ENCODE data around the gene MMP17.

Gene MMP17

DNA sequence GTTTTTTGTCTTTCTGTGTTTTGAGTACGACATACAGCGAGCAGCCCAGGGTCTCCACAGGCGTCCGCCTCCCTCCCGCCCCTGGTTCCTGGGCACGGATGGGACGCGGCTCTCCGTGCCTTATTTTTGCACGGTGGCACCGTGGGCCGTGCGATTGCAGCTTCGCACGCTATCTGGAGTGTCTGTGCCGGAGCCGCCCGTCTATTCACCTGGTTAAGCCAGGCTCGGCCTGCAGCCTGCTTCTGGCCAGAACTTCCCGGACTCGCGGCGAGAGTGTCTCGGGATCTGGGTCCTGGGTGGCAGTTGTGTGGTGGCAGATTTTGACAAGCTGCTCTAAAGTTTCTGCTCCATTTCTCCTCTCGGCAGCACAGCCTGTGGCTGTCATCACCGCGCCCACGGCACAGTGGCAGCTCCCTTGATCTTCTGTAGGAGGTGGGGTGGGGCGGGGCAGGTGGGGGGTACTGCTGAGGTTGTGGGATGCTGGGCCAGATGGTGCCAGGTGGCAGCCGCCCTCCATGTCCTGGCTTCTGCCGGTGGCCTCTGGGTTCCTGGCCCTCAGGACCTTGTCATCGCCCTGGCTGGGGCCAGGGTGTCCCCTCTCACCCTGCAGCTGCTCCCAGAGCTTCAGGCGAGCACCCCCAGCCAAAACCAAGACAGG is 2.9 kb downstream of the MMP17 start:
- no peak for DNase-seq

- no peak for DNase-seq
These were observed 3.4 kb downstream of the MMP17 start for GRCh38 chr12:131831635-131832041.

- no peak for DNase-seq
These were observed 4.4 kb downstream of the MMP17 start for GRCh38 chr12:131832321-131833231.

GRCh38 chr12:131833288-131833895 is 5.2 kb downstream of the MMP17 start:
- DNase-seq = no peak

- DNase-seq = no peak
These were observed 5.9 kb downstream of the MMP17 start for GRCh38 chr12:131833896-131834641.

DNA sequence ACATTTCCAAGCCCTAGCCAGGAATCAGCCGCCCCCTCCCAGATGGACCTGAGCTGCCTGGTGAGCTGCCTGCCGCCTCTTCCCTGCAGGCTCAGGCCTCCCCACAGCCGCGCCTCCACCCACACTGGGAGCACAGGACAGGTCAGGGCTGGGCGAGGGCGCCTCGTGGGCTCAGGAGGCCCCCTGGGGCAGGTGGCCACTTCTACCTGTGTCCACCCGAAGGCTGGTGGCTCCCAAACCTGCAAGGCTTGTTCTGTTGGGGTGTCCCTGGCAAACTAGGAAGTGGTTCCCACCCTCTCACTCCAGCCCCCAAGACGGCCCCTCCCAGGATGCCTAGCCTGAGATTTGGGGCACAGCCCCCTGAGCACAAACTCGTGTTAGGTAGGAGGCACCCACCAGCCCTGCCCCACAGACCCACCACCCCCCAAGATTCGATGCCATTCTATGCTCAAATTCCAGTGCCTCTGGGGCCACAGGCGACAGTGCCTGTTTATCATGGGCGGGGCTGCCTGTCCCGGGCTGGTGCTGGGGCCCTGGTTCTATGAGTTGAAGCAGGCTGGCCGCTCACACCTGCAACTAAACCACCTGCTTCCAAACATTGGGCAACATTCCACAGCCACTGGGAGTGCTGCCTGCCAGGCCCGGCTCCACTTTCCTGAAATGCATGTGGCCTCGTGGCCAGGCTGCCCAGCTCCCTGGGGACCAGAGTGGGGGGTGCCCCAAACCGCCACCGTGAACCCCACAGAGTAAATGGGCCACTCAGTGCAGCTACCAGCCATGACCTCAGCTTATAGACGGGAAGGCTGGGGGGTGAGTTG is 6.8 kb downstream of the MMP17 start:
- DNase-seq = no peak

DNA sequence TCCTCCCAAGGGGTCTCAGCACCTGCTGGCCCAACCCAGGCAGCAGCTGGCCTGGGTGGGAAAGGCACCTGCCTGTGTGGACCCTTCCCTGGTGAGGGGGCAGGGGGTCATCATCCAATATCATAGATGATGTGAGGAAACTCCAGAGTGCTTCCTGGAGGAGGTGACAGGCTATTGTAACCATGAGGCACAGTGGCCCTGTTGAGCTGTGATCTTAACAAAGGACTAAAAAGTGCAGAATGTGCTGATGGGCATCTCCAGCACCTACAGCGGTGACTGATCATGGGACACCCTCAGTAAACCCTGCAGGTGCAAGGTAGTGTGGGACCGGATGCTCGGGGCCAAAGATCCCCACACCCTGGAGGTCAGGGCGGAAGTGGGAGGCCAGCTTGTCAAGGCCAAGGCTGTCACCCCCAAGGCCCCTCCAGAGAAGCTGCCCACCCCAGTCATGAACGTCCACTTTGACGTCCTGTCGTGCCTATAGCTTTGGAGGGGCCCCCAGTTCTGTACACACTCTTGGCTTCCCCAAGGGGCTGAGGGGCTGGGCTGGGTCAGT is 7.5 kb downstream of the MMP17 start:
- DNase-seq = no peak

GRCh38 chr12:131836193-131836592 is 8.0 kb downstream of the MMP17 start:
- no peak for DNase-seq

DNA sequence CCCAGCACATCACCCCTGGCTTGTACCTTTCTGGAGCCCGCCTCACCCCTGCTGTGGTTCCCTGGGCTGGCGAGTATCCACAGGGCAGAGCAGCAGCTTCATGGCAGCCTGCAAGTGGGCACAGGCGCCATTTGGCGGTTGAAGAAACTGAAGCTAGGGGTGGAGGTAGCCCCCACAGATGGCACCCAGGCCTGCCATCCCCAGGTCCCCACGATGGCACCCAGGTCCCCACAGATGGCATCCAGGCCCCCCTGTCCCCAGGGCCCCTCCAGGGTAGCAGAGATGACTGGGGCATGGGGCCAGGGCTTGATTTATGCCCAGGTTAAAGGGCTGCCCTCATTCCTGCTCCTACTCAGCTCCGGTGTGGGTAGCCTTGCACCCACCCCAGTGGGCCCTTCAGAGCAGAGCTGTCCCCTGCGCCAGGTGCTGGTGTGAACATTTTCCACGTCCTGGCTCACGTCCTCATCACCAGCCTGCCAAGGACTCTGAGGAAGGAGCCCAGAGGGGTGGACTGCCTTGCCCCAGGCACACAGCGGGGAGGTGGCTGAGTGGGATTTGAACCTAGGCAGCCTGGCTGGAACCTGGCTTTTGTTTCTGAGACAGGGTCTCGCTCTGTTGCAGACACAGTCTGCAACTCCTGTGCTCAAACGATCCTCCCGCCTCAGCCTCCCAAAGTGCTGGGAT is 8.7 kb downstream of the MMP17 start:
- DNase-seq = no peak

GRCh38 chr12:131840643-131841416 is 12.6 kb downstream of the MMP17 start:
- no peak for DNase-seq

GRCh38 chr12:131841547-131841946 is 13.4 kb downstream of the MMP17 start:
- DNase-seq = no peak

DNA sequence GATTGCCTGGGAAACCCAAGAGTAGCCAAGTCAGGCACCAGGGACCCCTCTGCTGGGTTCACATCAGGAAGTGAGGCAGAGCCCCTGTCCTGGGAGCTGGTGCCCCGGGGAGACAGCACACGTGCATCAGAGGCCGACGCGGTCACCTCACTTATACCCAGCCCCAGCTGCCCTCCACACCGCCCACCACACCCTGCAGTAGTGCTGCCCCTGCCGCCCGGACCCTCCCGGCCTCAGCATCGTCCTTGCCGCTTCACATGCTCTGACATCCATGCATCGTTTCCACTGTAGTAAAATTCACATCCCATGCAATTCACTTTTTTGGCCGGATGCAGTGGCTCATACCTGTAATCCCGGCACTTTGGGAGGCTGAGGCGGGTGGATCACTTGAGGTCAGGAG is 14.0 kb downstream of the MMP17 start:
- no peak for DNase-seq

DNA sequence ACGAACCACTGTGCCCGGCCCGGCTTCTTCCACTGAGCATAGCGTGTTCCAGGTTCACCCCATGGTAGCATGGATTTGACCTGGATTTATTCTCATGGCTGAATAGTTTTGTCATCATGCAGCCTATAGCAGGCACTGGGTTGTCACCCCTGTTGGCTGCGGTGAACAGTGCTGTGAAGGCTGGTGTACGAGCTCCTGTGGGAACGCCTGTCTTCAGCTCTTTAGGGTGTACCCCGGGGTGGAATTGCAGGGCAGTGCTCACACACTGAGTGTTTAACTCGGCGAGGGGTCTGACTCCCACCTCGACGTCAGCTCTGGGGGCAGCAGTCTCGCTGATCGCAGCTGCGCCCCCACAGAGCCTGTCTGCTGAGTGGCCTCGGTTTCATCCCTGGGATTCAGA is 15.3 kb downstream of the MMP17 start:
- DNase-seq = no peak

DNA sequence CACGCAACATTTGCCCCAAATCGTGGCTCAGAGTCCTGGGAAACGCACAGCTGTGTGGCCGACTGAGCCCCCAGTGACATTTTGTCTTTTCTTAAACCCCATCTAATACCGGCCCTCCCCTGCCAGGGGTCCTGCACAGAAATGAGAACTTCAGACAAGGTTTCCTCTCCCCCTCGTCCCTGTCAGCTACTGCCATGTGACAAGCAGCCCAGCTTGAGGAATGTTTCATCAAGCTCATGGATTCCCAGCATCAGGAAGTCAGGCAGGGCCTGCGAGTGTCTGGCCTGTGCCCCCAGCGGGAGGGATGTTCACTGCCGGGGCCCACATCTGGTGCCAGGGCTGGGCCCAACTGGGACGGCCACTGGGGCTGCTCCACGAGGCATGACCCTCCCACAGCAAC is 15.9 kb downstream of the MMP17 start:
- DNase-seq = no peak

DNA sequence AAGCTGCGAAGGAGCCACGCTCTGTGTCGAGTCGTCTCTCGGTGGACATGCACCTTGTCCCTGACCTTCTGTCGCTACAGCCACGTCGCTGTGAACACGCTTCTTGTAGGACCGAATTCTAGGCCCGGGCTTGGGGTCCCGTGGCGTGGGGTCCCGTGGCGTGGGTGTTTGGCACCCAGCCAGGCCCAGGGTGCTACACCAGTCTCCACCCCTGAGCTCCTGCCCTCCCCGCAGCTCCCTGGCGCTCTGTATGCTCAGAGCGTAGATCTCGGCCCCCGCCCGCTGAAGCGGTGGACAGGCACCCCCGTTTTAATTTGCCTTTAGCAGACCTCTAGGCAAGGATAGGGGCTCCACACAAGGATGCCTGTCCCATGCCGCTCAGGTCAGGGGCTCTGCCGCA is 16.5 kb downstream of the MMP17 start:
- no peak for DNase-seq

GRCh38 chr12:131845121-131845520 is 16.9 kb downstream of the MMP17 start:
- DNase-seq = no peak

DNA sequence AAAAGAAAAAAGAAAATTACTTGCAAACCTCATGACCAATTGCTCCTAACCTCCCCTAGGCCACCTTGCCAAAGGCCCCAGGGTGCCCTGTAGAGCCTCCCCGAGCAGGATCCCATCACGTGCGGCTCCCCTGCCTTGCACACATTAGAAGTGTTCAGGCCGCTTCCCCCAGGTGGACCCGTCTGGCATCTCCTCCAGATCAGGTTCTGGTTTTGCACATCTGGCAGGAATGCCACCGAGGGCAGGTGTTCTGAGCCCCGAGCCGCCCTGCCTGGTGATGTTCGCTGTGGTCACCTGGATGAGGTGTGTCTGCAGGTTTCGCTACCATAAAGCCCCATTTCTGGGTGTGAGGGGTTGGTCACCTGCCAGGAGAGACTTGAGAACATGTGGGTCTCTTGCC is 19.3 kb downstream of the MMP17 start:
- DNase-seq = no peak

- no peak for DNase-seq
These were observed 20.6 kb downstream of the MMP17 start for GRCh38 chr12:131848753-131849152.

DNA sequence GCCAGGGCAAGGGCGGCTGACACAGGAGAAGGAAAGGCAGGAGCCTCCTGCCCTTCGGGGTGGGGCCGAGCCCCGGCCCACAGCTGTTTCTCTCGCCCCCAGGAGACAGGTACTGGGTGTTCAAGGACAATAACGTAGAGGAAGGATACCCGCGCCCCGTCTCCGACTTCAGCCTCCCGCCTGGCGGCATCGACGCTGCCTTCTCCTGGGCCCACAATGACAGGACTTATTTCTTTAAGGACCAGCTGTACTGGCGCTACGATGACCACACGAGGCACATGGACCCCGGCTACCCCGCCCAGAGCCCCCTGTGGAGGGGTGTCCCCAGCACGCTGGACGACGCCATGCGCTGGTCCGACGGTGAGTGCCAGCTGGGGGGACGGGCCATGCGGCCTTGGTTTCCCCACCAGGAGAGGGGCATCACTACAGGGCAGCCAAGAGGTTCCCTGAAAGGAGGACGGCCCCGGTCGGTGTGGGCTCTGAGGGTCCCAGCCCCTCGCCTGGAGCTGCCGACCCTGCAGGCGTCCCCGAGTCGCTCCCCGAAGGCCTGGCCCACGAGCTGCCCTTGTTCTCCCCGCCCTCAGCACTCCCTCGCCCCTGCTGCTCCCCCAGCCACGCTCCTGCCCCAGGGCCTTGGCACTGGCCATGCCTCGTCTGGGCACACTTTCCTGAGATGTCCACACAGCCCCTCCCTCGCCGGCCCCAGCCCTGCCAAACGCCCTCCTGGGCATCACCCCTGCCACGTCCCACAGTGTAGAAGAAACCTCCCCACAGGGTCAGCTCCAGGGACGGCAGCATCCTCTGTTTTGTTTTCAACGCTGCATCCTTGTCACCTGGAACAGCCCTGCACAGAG is 21.7 kb downstream of the MMP17 start:
- DNase-seq = no peak

All from NCI-H524 treated with DMSO at 0.1 percent for 48 hours (cell line).